ENCODE data around the gene SPATA45. TPM values are rescaled to one million over a fixed set of nuclear protein-coding genes. Genes with fewer than 3 reads are reported as not detected.

SPATA45 gene
- total RNA-seq: under 1 TPM in 1 of 2 donors, not detected in 1; 0.34 TPM

GRCh38 chr1:212847549-212847948, at the start of gene SPATA45:
SPATA45 (minus strand) TSS chr1:212847649; CDS start chr1:212836149, 11,500 bp downstream.

GRCh38 chr1:212857992-212858460, 10.6 kb upstream of the SPATA45 start, which contains the start of gene FLVCR1:
FLVCR1 (plus strand) TSS chr1:212858275; CDS start chr1:212858453, 178 bp downstream.

GRCh38 chr1:212791676-212792395, 55.6 kb downstream of the SPATA45 start, which contains the start of the genes NSL1 and TATDN3:
NSL1 (minus strand) TSS chr1:212791777; CDS start chr1:212791763, 14 bp downstream.
TATDN3 (plus strand) TSS chr1:212791894; CDS start chr1:212791922, 28 bp downstream.

Small RNA genes lying within 50 kb of the gene (small RNA-seq; reads per million reads assigned to genes)
- 0 reads per million in 2 donors for gene AC104333.1
- 0 reads per million in 2 donors for gene AC104333.2

Other genes starting within 250 kb of the SPATA45 start
- 1 to 10 TPM; 4.7 to 5.9 TPM for gene ATF3, start 238.9 kb downstream of the SPATA45 start, total RNA-seq
- 1 to 10 TPM; 1.7 to 2.8 TPM for gene BATF3, start 147.8 kb downstream of the SPATA45 start, total RNA-seq
- gene NSL1, start 55.9 kb downstream of the SPATA45 start, total RNA-seq: 10 to 100 TPM; 31.3 to 42.0 TPM
- 10 to 100 TPM; 13.7 to 17.6 TPM for gene TATDN3, start 55.8 kb downstream of the SPATA45 start, total RNA-seq
- 10 to 100 TPM; 13.1 to 17.0 TPM for gene FLVCR1, start 10.6 kb upstream of the SPATA45 start, total RNA-seq
- under 1 TPM; under 0.01 to 0.33 TPM for gene VASH2, start 102.9 kb upstream of the SPATA45 start, total RNA-seq
- 10 to 100 TPM; 46.1 to 62.3 TPM for gene ANGEL2, start 168.2 kb upstream of the SPATA45 start, total RNA-seq
- gene RPS6KC1, start 203.6 kb upstream of the SPATA45 start, total RNA-seq: 10 to 100 TPM; 39.9 to 41.0 TPM